ENCODE data around the gene NRXN3. TPM values are rescaled to one million over a fixed set of nuclear protein-coding genes. Genes with fewer than 3 reads are reported as not detected.

The NRXN3 gene
- polyA plus RNA-seq, 1 donor (not counting 4 experiments of a cell fraction or from before 2014, with no cell fraction given), result 0.89 TPM

DNA sequence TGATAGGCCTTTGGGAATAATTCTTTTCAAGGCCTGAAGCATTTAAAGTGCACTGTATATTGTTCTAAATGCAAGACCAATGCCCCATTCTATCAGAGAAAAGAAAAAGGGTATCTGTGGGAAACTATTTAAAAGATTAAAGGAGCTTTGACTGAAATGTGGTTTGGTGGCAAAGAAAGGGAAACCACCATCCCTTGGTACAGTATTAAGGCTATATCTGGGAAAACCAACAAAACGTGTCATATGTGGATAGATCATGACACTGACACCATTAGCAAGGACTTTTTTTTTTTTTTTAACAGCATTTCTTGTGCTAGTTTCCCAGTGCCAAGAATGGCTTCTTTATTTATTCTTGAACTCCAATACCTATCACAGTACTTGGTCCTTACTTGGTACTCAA is 1150.4 kb downstream of the NRXN3 start:
- Histone ChIP-seq H4K20me1 (ENCODE audit: control insufficient read depth, extremely low read depth, insufficient read depth, low read length) (no peaks in the 10 kb centered on the region), H3K9me1 (ENCODE audit: control insufficient read depth, extremely low read depth, insufficient read depth, low read length) (no peaks in the 10 kb centered on the region), H3K79me2 (ENCODE audit: control insufficient read depth, insufficient read depth, low read length) (no peaks in the 10 kb centered on the region), H3K27ac (ENCODE audit: control insufficient read depth, insufficient read depth, low read length) (no peak overlapping the region), H3K9ac (ENCODE audit: control insufficient read depth, extremely low read depth, insufficient read depth, low read length) (no peak overlapping the region), H3K27me3 (ENCODE audit: control insufficient read depth, extremely low read depth, insufficient read depth, low read length) (no peaks in the 10 kb centered on the region), H3K4me3 (ENCODE audit: control insufficient read depth in 2 of 3, extremely low read depth in 1 of 3, insufficient read depth in 2 of 3, low read depth in 1 of 3, low read length in 3 of 3) (no peak overlapping the region), H3K36me3 (ENCODE audit: control insufficient read depth in 2 of 2, extremely low read depth in 1 of 2, insufficient read depth in 2 of 2, low read length in 2 of 2) (no peaks in the 10 kb centered on the region), H2AFZ (ENCODE audit: control insufficient read depth, low read length) (no peak overlapping the region), H3K4me1 (ENCODE audit: control insufficient read depth, extremely low read depth, insufficient read depth, low read length) (no peaks in the 10 kb centered on the region), H3K9me3 (ENCODE audit: control insufficient read depth, low read depth, low read length) (no peaks in the 10 kb centered on the region), H3K4me2 (ENCODE audit: control insufficient read depth, extremely low read depth, insufficient read depth, low read depth, low read length) (no peak overlapping the region)
- TF ChIP-seq CTCF (optimal IDR thresholded peaks at IDR 0.05 in 1 of 3, IDR thresholded peaks at IDR 0.05 in 1 of 3, conservative IDR thresholded peaks at IDR 0.05 in 1 of 3; ENCODE audit: extremely low read depth in 1 of 3, insufficient read depth in 2 of 3, low read length in 3 of 3) (no peak), EZH2 (IDR thresholded peaks at IDR 0.05; ENCODE audit: low read length) (no peak)
- FAIRE-seq (no peak), DNase-seq (ENCODE audit: low read depth, low spot score) (no peak)
- dilution Hi-C loops (cut with MboI; ENCODE audit: extremely low pct_ligation_motif_present, low sequenced_read_pairs), result no loop called here

DNA sequence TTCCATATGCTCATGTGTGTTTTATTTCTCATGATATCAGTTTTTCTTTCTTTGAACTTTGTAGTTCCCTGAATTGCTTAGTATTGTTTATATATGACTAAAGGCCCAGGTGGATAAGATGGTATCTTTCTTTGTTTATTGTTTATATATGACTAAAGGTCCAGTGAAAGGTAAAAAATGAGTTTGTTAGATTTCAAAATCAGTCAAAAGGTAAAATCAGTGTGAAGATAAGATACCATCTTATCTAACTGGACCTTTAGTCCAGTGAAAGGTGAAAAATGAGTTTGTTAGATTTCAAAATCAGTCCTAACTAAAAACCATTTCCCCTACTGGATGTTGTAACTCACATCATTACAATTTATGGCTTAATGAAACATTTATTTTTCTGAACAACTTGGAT is 1150.9 kb downstream of the NRXN3 start:
- no peaks in the 10 kb centered on the region for H3K4me1 ChIP-seq (ENCODE audit: control insufficient read depth, extremely low read depth, insufficient read depth, low read length)
- no peak overlapping the region for H3K4me2 ChIP-seq (ENCODE audit: control insufficient read depth, extremely low read depth, insufficient read depth, low read depth, low read length)
- DNase-seq (ENCODE audit: low read depth, low spot score) (no peak), FAIRE-seq (no peak)
- H4K20me1 ChIP-seq (ENCODE audit: control insufficient read depth, extremely low read depth, insufficient read depth, low read length), result no peaks in the 10 kb centered on the region
- TF ChIP-seq CTCF (optimal IDR thresholded peaks at IDR 0.05 in 1 of 3, IDR thresholded peaks at IDR 0.05 in 1 of 3, conservative IDR thresholded peaks at IDR 0.05 in 1 of 3; ENCODE audit: extremely low read depth in 1 of 3, insufficient read depth in 2 of 3, low read length in 3 of 3) (no peak), EZH2 (IDR thresholded peaks at IDR 0.05; ENCODE audit: low read length) (no peak)
- H3K79me2 ChIP-seq (ENCODE audit: control insufficient read depth, insufficient read depth, low read length), result no peaks in the 10 kb centered on the region
- H3K9ac ChIP-seq (ENCODE audit: control insufficient read depth, extremely low read depth, insufficient read depth, low read length), result no peak overlapping the region
- no peaks in the 10 kb centered on the region for H3K27me3 ChIP-seq (ENCODE audit: control insufficient read depth, extremely low read depth, insufficient read depth, low read length)
- H3K9me1 ChIP-seq (ENCODE audit: control insufficient read depth, extremely low read depth, insufficient read depth, low read length), result no peaks in the 10 kb centered on the region
- dilution Hi-C loops (cut with MboI; ENCODE audit: extremely low pct_ligation_motif_present, low sequenced_read_pairs), result no loop called here
- H3K36me3 ChIP-seq (ENCODE audit: control insufficient read depth in 2 of 2, extremely low read depth in 1 of 2, insufficient read depth in 2 of 2, low read length in 2 of 2), result no peaks in the 10 kb centered on the region
- no peak overlapping the region for H3K27ac ChIP-seq (ENCODE audit: control insufficient read depth, insufficient read depth, low read length)
- H2AFZ ChIP-seq (ENCODE audit: control insufficient read depth, low read length), result no peak overlapping the region
- no peaks in the 10 kb centered on the region for H3K9me3 ChIP-seq (ENCODE audit: control insufficient read depth, low read depth, low read length)
- no peak overlapping the region for H3K4me3 ChIP-seq (ENCODE audit: control insufficient read depth in 2 of 3, extremely low read depth in 1 of 3, insufficient read depth in 2 of 3, low read depth in 1 of 3, low read length in 3 of 3)
